Activated naive CD8-positive, alpha-beta T cell treated with anti-CD3 and anti-CD28 coated beads, Interleukin-2, amount 50 U/mL, for 24 hours (primary cell): ENCODE data around the gene GPRIN3.

Source experiments
- ATAC-seq: fragments of 150-1000 bp; cut with Tn5 transposase; one replicate; pipeline ENCODE4 v1.10.0; 2021
- DNase-seq: peaks from one replicate; pipeline ENCODE4 v3.0.0; 2021
- H3K27ac Mint-ChIP-seq: one replicate; pipeline ENCODE4 v1.8.0; 2021; ENCODE audit warnings: mild to moderate bottlenecking, mixed read lengths
- H3K27me3 Mint-ChIP-seq: one replicate; pipeline ENCODE4 v1.8.0; 2021; ENCODE audit warnings: mixed read lengths
- H3K36me3 Mint-ChIP-seq: one replicate; pipeline ENCODE4 v1.8.0; 2021; ENCODE audit warnings: low read depth, mixed read lengths
- H3K4me1 Mint-ChIP-seq: one replicate; pipeline ENCODE4 v1.8.0; 2021; ENCODE audit warnings: mixed read lengths
- H3K4me3 Mint-ChIP-seq: one replicate; pipeline ENCODE4 v1.8.0; 2021; ENCODE audit warnings: mild to moderate bottlenecking, moderate library complexity, mixed read lengths
- H3K9me3 Mint-ChIP-seq: one replicate; pipeline ENCODE4 v1.8.0; 2021; ENCODE audit warnings: mixed read lengths

Gene GPRIN3

GRCh38 chr4:89249313-89249712 is 58.3 kb downstream of the GPRIN3 start:
- no peak for ATAC-seq
- no peaks in the 10 kb centered on the region for H3K9me3 Mint-ChIP-seq
- no peaks in the 10 kb centered on the region for H3K27me3 Mint-ChIP-seq
- DNase-seq = no peak
- peaks cover 10% of the 10 kb centered on the region for H3K36me3 Mint-ChIP-seq
- peaks cover 12% of the 10 kb centered on the region for H3K4me1 Mint-ChIP-seq
- H3K4me3 Mint-ChIP-seq = no peak overlapping the region
- H3K27ac Mint-ChIP-seq = peak overlapping the region; percentile 11

- Mint-ChIP-seq H3K4me3 (no peak overlapping the region), H3K36me3 (peaks cover 10% of the 10 kb centered on the region), H3K27ac (no peak overlapping the region), H3K4me1 (peaks cover 16% of the 10 kb centered on the region), H3K27me3 (no peaks in the 10 kb centered on the region), H3K9me3 (no peaks in the 10 kb centered on the region)
- ATAC-seq = no peak
- DNase-seq = no peak
Observed at GRCh38 chr4:89248879-89249281, 58.7 kb downstream of the GPRIN3 start.

DNA sequence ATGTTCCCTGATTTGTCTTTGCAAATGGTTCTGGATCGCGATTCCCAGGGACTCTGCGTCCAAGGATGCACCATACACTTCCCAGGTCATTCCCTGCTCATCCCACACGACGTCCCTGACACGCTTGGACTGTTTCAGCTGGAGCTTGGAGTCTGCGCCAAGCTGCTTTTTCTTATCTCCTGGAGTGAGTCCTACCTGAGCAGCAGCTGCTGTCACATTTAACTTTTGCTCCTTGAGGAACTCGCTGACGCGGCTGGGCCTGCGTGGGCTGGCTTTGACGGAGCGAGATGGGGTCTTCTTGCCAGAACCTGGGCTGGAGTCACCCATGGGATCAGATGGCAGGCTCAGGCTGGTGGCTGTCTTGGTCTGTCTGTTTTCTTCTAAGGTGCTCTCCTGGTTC is 59.6 kb downstream of the GPRIN3 start:
- Mint-ChIP-seq H3K27ac (no peak overlapping the region), H3K4me3 (no peak overlapping the region), H3K4me1 (peaks cover 23% of the 10 kb centered on the region), H3K27me3 (no peaks in the 10 kb centered on the region), H3K9me3 (no peaks in the 10 kb centered on the region), H3K36me3 (peaks cover 10% of the 10 kb centered on the region)
- ATAC-seq (no peak), DNase-seq (no peak)

DNA sequence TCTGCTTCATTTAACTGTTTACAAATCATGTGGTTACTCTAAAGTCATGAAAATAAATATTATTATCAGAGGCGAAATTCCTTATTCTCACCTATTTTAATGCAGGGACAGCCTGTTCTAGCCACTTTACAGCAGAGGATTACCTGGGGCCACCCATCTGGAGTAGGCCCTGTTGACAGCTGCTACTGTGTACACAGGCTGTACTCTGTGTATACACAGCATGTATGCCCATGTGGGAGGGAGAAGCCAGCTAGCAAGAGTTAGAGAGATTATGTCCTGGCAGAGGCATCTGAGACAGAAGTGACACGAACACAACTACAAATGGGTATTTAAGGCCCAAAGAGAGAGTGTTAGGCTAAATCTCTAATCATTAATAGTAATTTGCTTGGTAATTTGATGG is 62.1 kb downstream of the GPRIN3 start:
- H3K4me3 Mint-ChIP-seq = no peak overlapping the region
- no peak for ATAC-seq

DNA sequence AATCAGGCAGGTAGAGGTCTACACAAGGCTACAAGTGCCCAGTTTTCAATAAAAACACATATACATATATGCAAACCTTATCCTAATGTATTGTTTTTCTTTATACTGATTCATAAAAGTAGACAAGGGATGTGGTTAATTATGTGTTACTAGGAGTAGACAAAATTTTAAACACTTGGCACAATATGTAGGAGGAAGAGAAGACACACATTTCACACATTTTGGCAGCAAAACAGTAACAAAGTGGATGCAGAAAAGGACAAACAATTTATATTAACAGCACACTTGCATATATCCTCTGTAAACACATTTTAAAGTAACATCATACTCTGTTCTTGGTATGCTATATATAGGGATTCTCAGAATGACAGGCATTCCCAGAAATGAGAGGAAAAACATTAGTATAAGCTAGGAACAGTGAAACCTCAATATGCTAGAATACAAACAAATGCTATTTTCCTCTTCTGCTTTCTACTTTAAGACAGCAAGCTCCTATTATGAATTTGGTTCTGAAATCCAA is 63.8 kb downstream of the GPRIN3 start:
- Mint-ChIP-seq H3K27me3 (no peaks in the 10 kb centered on the region), H3K27ac (peak overlapping the region; percentile 36), H3K4me3 (no peak overlapping the region), H3K9me3 (no peaks in the 10 kb centered on the region), H3K36me3 (peaks cover 7% of the 10 kb centered on the region), H3K4me1 (peaks cover 24% of the 10 kb centered on the region)
- ATAC-seq (no peak), DNase-seq (no peak)

More for the DNA sequence above, 62.1 kb downstream of the GPRIN3 start:
- peaks cover 24% of the 10 kb centered on the region for H3K4me1 Mint-ChIP-seq
- DNase-seq = no peak
- H3K36me3 Mint-ChIP-seq = peaks cover 10% of the 10 kb centered on the region
- H3K9me3 Mint-ChIP-seq = no peaks in the 10 kb centered on the region
- no peaks in the 10 kb centered on the region for H3K27me3 Mint-ChIP-seq
- H3K27ac Mint-ChIP-seq = no peak overlapping the region

GRCh38 chr4:89242864-89243732 is 64.5 kb downstream of the GPRIN3 start:
- Mint-ChIP-seq H3K36me3 (peaks cover 7% of the 10 kb centered on the region), H3K4me1 (peaks cover 24% of the 10 kb centered on the region), H3K4me3 (no peak overlapping the region), H3K27me3 (no peaks in the 10 kb centered on the region), H3K9me3 (no peaks in the 10 kb centered on the region), H3K27ac (peak overlapping the region; percentile 36)
- DNase-seq = no peak
- peak; percentile 65 for ATAC-seq

GRCh38 chr4:89242216-89242615 is 65.4 kb downstream of the GPRIN3 start:
- DNase-seq = no peak
- Mint-ChIP-seq H3K36me3 (peaks cover 4% of the 10 kb centered on the region), H3K27ac (no peak overlapping the region), H3K27me3 (no peaks in the 10 kb centered on the region), H3K4me3 (no peak overlapping the region), H3K9me3 (no peaks in the 10 kb centered on the region), H3K4me1 (peaks cover 24% of the 10 kb centered on the region)
- no peak for ATAC-seq

DNA sequence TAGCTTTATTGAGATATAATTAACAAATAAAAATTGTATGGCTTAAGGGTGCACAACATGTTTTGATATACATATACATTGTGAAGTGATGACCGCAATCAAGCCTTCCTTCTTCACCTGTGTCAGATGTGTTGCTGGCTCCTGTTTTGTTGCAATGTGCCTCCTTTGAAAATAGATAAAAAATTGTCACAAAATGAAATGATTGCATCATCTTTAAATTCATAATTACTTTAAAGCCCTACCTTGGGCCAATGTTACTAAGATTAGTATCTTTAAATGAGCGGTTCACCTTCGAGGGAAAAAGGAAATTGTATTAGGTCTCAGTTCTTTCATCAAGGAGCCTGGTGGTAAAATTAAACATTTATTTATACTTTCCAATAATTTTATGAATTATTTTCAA is 77.3 kb downstream of the GPRIN3 start:
- Mint-ChIP-seq H3K9me3 (peaks cover 8% of the 10 kb centered on the region), H3K27me3 (no peaks in the 10 kb centered on the region), H3K36me3 (no peaks in the 10 kb centered on the region), H3K4me1 (peaks cover 3% of the 10 kb centered on the region), H3K4me3 (no peak overlapping the region), H3K27ac (no peak overlapping the region)
- ATAC-seq (no peak), DNase-seq (no peak)

DNA sequence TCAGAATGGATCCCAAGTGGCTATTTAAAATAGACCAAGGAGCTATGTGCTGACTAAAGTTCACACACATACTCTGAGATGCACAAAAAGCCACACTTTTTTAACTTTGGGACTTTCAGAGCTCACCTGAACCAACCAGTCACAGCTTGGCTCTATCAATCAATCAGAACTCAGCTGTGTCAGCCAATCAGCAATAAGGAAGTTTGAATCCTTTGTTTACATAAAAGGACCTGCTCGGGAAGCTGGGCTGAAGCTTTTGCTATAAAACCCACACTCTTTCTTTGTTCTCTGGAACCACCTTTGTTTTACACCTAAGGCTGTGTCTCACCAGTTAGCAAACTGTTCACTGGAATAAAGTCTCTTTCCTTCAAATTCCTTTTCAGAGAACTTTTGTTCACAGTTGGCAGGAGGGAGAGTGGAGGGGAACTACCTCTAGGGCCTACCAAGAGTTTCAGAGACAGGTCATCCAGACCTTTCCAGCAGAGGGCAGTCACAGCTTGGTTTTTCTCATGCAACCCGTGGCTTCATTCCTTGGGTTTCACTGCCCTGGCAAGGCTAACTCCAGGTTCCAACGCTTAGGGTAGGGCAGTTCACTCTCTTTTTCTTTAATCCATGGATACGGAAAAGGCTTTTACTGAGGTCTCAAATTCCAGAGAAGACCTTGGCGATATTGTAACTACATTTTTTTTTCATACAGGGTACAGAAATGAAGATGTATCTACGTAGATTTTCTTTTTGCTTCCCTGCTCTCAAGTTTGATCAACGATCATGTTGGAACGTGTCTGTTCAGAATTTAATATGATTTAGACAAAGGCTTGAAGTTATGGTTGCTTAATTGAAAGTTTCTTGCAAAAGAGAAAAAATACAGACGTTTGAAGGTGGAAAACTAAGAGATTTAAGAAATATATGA is 80.7 kb downstream of the GPRIN3 start:
- H3K27me3 Mint-ChIP-seq = no peaks in the 10 kb centered on the region
- no peaks in the 10 kb centered on the region for H3K9me3 Mint-ChIP-seq
- H3K4me3 Mint-ChIP-seq = no peak overlapping the region
- DNase-seq = peak; percentile 76
- peak; percentile 73 for ATAC-seq
- no peak overlapping the region for H3K27ac Mint-ChIP-seq
- no peaks in the 10 kb centered on the region for H3K36me3 Mint-ChIP-seq
- H3K4me1 Mint-ChIP-seq = peaks cover 15% of the 10 kb centered on the region

DNA sequence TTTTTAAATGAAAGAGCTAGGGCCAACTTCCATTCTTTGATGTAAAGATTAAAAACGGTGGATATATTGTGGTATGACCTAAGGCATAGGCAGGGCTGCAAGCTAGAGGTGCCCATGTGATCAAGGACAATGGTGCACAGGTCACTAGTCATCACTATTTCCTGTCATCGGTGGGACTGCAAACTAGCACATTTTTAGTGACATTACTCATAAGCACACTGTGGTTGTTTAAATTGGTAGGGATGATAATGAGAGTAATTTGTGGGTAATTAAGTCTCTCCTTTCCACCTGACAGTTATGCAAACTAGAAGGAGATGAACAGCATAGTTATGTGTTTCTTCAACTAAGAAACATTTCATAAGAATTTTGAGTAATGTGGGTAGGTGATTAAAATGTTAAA is 85.4 kb downstream of the GPRIN3 start:
- no peaks in the 10 kb centered on the region for H3K9me3 Mint-ChIP-seq
- peaks cover 17% of the 10 kb centered on the region for H3K4me1 Mint-ChIP-seq
- no peak overlapping the region for H3K4me3 Mint-ChIP-seq
- ATAC-seq (peak; percentile 90), DNase-seq (no peak)
- H3K36me3 Mint-ChIP-seq = no peaks in the 10 kb centered on the region
- peak overlapping the region; percentile 57 for H3K27ac Mint-ChIP-seq
- H3K27me3 Mint-ChIP-seq = no peaks in the 10 kb centered on the region

DNA sequence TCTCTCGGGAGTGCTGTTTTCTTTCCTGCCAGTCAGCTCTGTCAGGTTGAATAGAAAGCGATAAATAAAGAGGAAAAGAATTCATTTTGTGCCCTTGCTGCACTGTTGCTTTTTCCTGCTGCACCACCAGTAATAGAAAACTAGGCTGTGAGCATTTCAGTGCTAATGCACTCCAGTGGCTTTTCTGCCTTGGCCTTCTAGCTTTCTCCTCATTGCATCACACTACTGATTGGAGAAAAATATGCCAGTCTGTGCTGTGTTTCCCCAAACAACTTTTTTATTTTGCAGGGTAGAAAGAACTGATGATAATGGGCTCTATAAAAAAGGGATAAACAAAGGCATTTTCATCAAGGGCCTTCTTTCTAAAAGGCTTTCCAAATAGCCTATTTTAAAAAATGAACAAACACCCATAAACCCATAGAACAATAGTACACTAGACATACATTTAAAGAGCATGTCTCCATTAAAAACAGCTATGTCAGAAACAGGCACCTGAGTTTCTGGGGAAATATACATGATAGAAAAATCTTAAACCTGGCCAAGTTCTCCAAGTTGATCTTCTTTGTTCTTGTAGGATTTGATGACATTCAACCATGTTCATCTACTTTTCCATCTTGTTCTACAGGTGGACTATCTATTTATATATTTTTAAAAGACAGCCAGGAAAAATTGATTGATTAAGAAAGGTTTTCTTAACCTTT is 86.3 kb downstream of the GPRIN3 start:
- peaks cover 14% of the 10 kb centered on the region for H3K4me1 Mint-ChIP-seq
- no peak for DNase-seq
- ATAC-seq = no peak
- H3K4me3 Mint-ChIP-seq = no peak overlapping the region
- H3K9me3 Mint-ChIP-seq = no peaks in the 10 kb centered on the region
- no peaks in the 10 kb centered on the region for H3K36me3 Mint-ChIP-seq
- H3K27me3 Mint-ChIP-seq = no peaks in the 10 kb centered on the region
- no peak overlapping the region for H3K27ac Mint-ChIP-seq

- H3K27ac Mint-ChIP-seq = no peak overlapping the region
- H3K4me3 Mint-ChIP-seq = no peak overlapping the region
- no peaks in the 10 kb centered on the region for H3K27me3 Mint-ChIP-seq
- no peaks in the 10 kb centered on the region for H3K36me3 Mint-ChIP-seq
- DNase-seq (no peak), ATAC-seq (no peak)
- no peaks in the 10 kb centered on the region for H3K9me3 Mint-ChIP-seq
- peaks cover 14% of the 10 kb centered on the region for H3K4me1 Mint-ChIP-seq
Observed at GRCh38 chr4:89218587-89218986, 89.0 kb downstream of the GPRIN3 start.

GRCh38 chr4:89217604-89218003 is 90.0 kb downstream of the GPRIN3 start:
- Mint-ChIP-seq H3K27ac (no peak overlapping the region), H3K36me3 (no peaks in the 10 kb centered on the region), H3K27me3 (no peaks in the 10 kb centered on the region), H3K9me3 (no peaks in the 10 kb centered on the region), H3K4me3 (no peak overlapping the region), H3K4me1 (peaks cover 9% of the 10 kb centered on the region)
- no peak for ATAC-seq
- DNase-seq = no peak

GRCh38 chr4:89216866-89217265 is 90.7 kb downstream of the GPRIN3 start:
- DNase-seq (no peak), ATAC-seq (no peak)
- no peaks in the 10 kb centered on the region for H3K36me3 Mint-ChIP-seq
- no peak overlapping the region for H3K27ac Mint-ChIP-seq
- H3K27me3 Mint-ChIP-seq = no peaks in the 10 kb centered on the region
- no peaks in the 10 kb centered on the region for H3K9me3 Mint-ChIP-seq
- no peak overlapping the region for H3K4me3 Mint-ChIP-seq
- H3K4me1 Mint-ChIP-seq = peaks cover 2% of the 10 kb centered on the region
